Endothelial cell of umbilical vein (primary cell): Measurements from ENCODE around the gene RBPJ. TPM values are rescaled to one million over a fixed set of nuclear protein-coding genes. Genes with fewer than 3 reads are reported as not detected.

Experiments used
- BruUV-seq: library from RNA; stranded (reverse); fragments of 400-500 nt; replicated peaks from 2 replicates; lab custom pipeline; 2021; lab: Mats Ljungman, UMichigan
- CTCF ChIA-PET: fragments of 300-600, 350-600 bp; sonication (Branson Sonifier 250); formaldehyde crosslinking; loops from one replicate; lab custom pipeline; 2021; ENCODE audit warnings: antibody characterized with exemption, inconsistent platforms; lab: Charles Lee
- POLR2A ChIA-PET: fragments of 300-600, 350-600 bp; sonication (Branson Sonifier 250); formaldehyde crosslinking; loops from one replicate; lab custom pipeline; 2021; ENCODE audit warnings: antibody characterized with exemption, inconsistent platforms; lab: Charles Lee
- DNase-seq: peaks from one replicate; pipeline ENCODE4 v3.0.0-alpha.2; 2011; ENCODE audit warnings: low read depth, low spot score
- FAIRE-seq: peaks from 2 replicates; lab custom pipeline; 2011; peaks lifted over from hg19 to GRCh38; lab: Jason Lieb, UNC
- H2AFZ ChIP-seq: 2 replicates; pipeline ENCODE4 v1.6.0; 2012; ENCODE audit warnings: low read depth, low read length, control low read depth, inconsistent platforms
- H3K27ac ChIP-seq: 2 replicates; pipeline ENCODE4 v1.5.1; 2011; ENCODE audit warnings: low read depth, mild to moderate bottlenecking, control low read depth, low read length, moderate library complexity; ENCODE audit not compliant: insufficient read depth
- H3K27me3 ChIP-seq, 2 experiments: 2 replicates each; pipeline versions ENCODE4 v1.6.0 to v1.6.1; 2011; ENCODE audit warnings: low read length in 2 of 2, mixed read lengths in 1 of 2; ENCODE audit not compliant: control insufficient read depth in 2 of 2, insufficient read depth in 2 of 2
- H3K36me3 ChIP-seq, 2 experiments: 2 replicates in 1 of 2; 3 replicates in 1 of 2; pipeline ENCODE4 v1.5.1; 2011; ENCODE audit warnings: low read length in 2 of 2, mild to moderate bottlenecking in 1 of 2, moderate library complexity in 1 of 2; ENCODE audit not compliant: control insufficient read depth in 2 of 2, insufficient read depth in 2 of 2; ENCODE audit errors: extremely low read depth in 1 of 2
- H3K4me1 ChIP-seq: 3 replicates; pipeline ENCODE4 v1.5.1; 2011; ENCODE audit warnings: mild to moderate bottlenecking, low read length; ENCODE audit not compliant: control insufficient read depth, insufficient read depth; ENCODE audit errors: extremely low read depth
- H3K4me2 ChIP-seq: 2 replicates; pipeline ENCODE4 v1.6.1; 2011; ENCODE audit warnings: low read length, control low read depth, mixed read lengths; ENCODE audit not compliant: insufficient read depth
- H3K4me3 ChIP-seq, 3 experiments: fragments of 200-600 bp in 1 of 3; sonication (generic), shearing (Covaris generic) in 1 of 3; replicated peaks in 1 of 3; 2 replicates each; pipeline ENCODE4 v1.5.1; 2011 to 2016; ENCODE audit warnings: control low read depth in 3 of 3, low read length in 3 of 3, mild to moderate bottlenecking in 2 of 3, inconsistent platforms in 1 of 3, low read depth in 1 of 3, moderate library complexity in 1 of 3; ENCODE audit not compliant: insufficient read depth in 1 of 3
- H3K79me2 ChIP-seq: 2 replicates; pipeline ENCODE4 v1.6.0; 2012; ENCODE audit warnings: low read length, inconsistent platforms; ENCODE audit not compliant: control insufficient read depth, insufficient read depth
- H3K9ac ChIP-seq: replicated peaks from 2 replicates; pipeline ENCODE3; 2011; ENCODE audit warnings: low read length, control low read depth; ENCODE audit not compliant: insufficient read depth; ENCODE audit errors: extremely low read depth
- H3K9me1 ChIP-seq: replicated peaks from 3 replicates; pipeline ENCODE4 v1.6.0; 2011; ENCODE audit warnings: mild to moderate bottlenecking, low read length; ENCODE audit not compliant: control insufficient read depth, insufficient read depth; ENCODE audit errors: extremely low read depth
- H3K9me3 ChIP-seq: replicated peaks from 2 replicates; pipeline ENCODE4 v1.5.1; 2012; ENCODE audit warnings: low read length, inconsistent platforms; ENCODE audit not compliant: control insufficient read depth, insufficient read depth
- H4K20me1 ChIP-seq: replicated peaks from 2 replicates; pipeline ENCODE3; 2011; ENCODE audit warnings: mild to moderate bottlenecking, low read length; ENCODE audit not compliant: control insufficient read depth, insufficient read depth; ENCODE audit errors: extremely low read depth
- CTCF ChIP-seq, 2 donors: IDR thresholded peaks; 1 replicate in 1 of 2; 2 replicates in 1 of 2; pipeline ENCODE4 v1.5.1; 2011; ENCODE audit warnings: low read length in 2 of 2, mild to moderate bottlenecking in 2 of 2, moderate library complexity in 2 of 2, control low read depth in 1 of 2, inconsistent platforms in 1 of 2, low read depth in 1 of 2; ENCODE audit not compliant: insufficient read depth in 1 of 2; ENCODE audit errors: extremely low read depth in 1 of 2
- EZH2 ChIP-seq: IDR thresholded peaks from 2 replicates; pipeline ENCODE4 v1.6.1; 2012; ENCODE audit warnings: borderline replicate concordance, low read depth, mild to moderate bottlenecking, moderate library complexity, low read length, inconsistent platforms; ENCODE audit not compliant: severe bottlenecking
- FOS ChIP-seq: IDR thresholded peaks from 2 replicates; pipeline ENCODE4 v1.6.1; 2011; ENCODE audit warnings: mild to moderate bottlenecking, low read length, moderate library complexity, borderline replicate concordance; ENCODE audit not compliant: insufficient read depth
- GATA2 ChIP-seq: IDR thresholded peaks from 2 replicates; pipeline ENCODE4 v1.7.0; 2011; ENCODE audit warnings: low read depth, mild to moderate bottlenecking, moderate library complexity, mixed read lengths, low read length; ENCODE audit not compliant: insufficient read length, insufficient read depth
- JUN ChIP-seq: IDR thresholded peaks from 2 replicates; pipeline ENCODE4 v1.6.1; 2011; ENCODE audit warnings: borderline replicate concordance, low read depth; ENCODE audit not compliant: insufficient read length, insufficient read depth
- MAX ChIP-seq: IDR thresholded peaks from 2 replicates; pipeline ENCODE4 v1.6.1; 2011; ENCODE audit not compliant: insufficient read depth, insufficient read length
- MYC ChIP-seq: IDR thresholded peaks from one replicate; pipeline ENCODE4 v1.6.1; 2011; ENCODE audit warnings: mild to moderate bottlenecking, low read depth, low read length
- POLR2A ChIP-seq: IDR thresholded peaks from 2 replicates; pipeline ENCODE4 v1.6.1; 2012; ENCODE audit warnings: low read depth, mild to moderate bottlenecking, control low read depth, low read length
- POLR2AphosphoS5 ChIP-seq: IDR thresholded peaks from 2 replicates; pipeline ENCODE4 v1.6.1; 2012; ENCODE audit warnings: low read depth, mild to moderate bottlenecking, control low read depth, low read length, moderate library complexity; ENCODE audit not compliant: insufficient read depth
- dilution Hi-C: fragments of 300-500 bp; cut with MboI; formaldehyde crosslinking; loops from one replicate; pipeline ENCODE4 v1.15.0; 2019; ENCODE audit warnings: low sequenced_read_pairs; ENCODE audit not compliant: extremely low pct_ligation_motif_present
- intact Hi-C: fragments of 100-400 bp; cut with micrococcal nuclease; formaldehyde crosslinking; loops from one replicate; pipeline ENCODE4 v1.10.0; 2022
- polyA plus RNA-seq, 4 experiments: library from polyadenylated mRNA; depleted of rRNA in 3 of 4; stranded (reverse) in 3 of 4; unstranded in 1 of 4; fragments of >200 nt; gene quantifications; 2 replicates each; pipeline versions ENCODE4 v1.2.1 to v1.2.3, GENCODE V29; 2011 to 2012; ENCODE audit warnings: missing spikeins in 1 of 4
- total RNA-seq: library from RNA; stranded (reverse); gene quantifications from 2 replicates; pipeline ENCODE4 v1.2.3, GENCODE V29; 2021

RBPJ gene
- total and polyA plus RNA-seq, 2 donors (not counting 3 experiments of a cell fraction or from before 2014, with no cell fraction given): 17.0 to 42.9 TPM

- Histone ChIP-seq H3K4me1 (no peaks in the 10 kb centered on the region), H3K27ac (no peak overlapping the region), H3K4me3 (no peak overlapping the region), H3K36me3 (peaks cover 0 to 2% of the 10 kb centered on the region in 2 experiments), H4K20me1 (no peaks in the 10 kb centered on the region), H3K4me2 (no peak overlapping the region), H3K9me1 (no peaks in the 10 kb centered on the region), H2AFZ (no peak overlapping the region), H3K9ac (no peak overlapping the region), H3K9me3 (no peaks in the 10 kb centered on the region), H3K79me2 (no peaks in the 10 kb centered on the region), H3K27me3 (no peaks in the 10 kb centered on the region)
- FAIRE-seq: no peak
- TF ChIP-seq JUN: no peak
- TF ChIP-seq MAX: no peak
- TF ChIP-seq FOS: no peak
- ChIA-PET CTCF (interaction anchor here (3.5 kb wide), 1 partner anchor 11 kb away, joined by 26 read pairs; no protein-coding TSS in a partner anchor), POLR2A (no interaction called here)
- no TSS peak for BruUV-seq
- intact Hi-C loops (no loop called here), dilution Hi-C loops (no loop called here)
- DNase-seq: no peak
These were observed 100.1 kb downstream of the RBPJ start for GRCh38 chr4:26420913-26421312.

- no peaks in the 10 kb centered on the region for H3K79me2 ChIP-seq
- dilution Hi-C loops (no loop called here), intact Hi-C loops (no loop called here)
- H3K4me2 ChIP-seq: no peak overlapping the region
- TF ChIP-seq EZH2: no peak
- no peak for TF ChIP-seq POLR2AphosphoS5
- TF ChIP-seq GATA2: no peak
- no peak for TF ChIP-seq FOS
- no peak for TF ChIP-seq MYC
- TF ChIP-seq MAX: no peak
- no peak for TF ChIP-seq POLR2A
- no peak for TF ChIP-seq CTCF (IDR thresholded peaks at IDR 0.05; ENCODE audit: extremely low read depth in 1 of 2, insufficient read depth in 1 of 2, low read depth in 1 of 2, low read length in 2 of 2)
- TF ChIP-seq JUN: no peak
- H3K4me3 ChIP-seq: no peak overlapping the region
- ChIA-PET POLR2A (no interaction called here), CTCF (interaction anchor here (1.2 kb wide), 1 partner anchor 13 kb away, joined by 4 read pairs; no protein-coding TSS in a partner anchor)
- H3K9ac ChIP-seq: no peak overlapping the region
- H2AFZ ChIP-seq: no peak overlapping the region
- BruUV-seq: no TSS peak
- H3K9me1 ChIP-seq: no peaks in the 10 kb centered on the region
- no peaks in the 10 kb centered on the region for H3K4me1 ChIP-seq
- DNase-seq: no peak
- H3K27ac ChIP-seq: no peak overlapping the region
- no peaks in the 10 kb centered on the region for H3K9me3 ChIP-seq
- FAIRE-seq: no peak
- peaks cover 3% of the 10 kb centered on the region in 2 experiments for H3K36me3 ChIP-seq
- no peaks in the 10 kb centered on the region for H4K20me1 ChIP-seq
- no peaks in the 10 kb centered on the region for H3K27me3 ChIP-seq
These were observed 103.3 kb downstream of the RBPJ start for GRCh38 chr4:26424153-26424552.
